Peyer's patch (tissue), 4 donors: ENCODE measurements around the gene C11orf91. TPM values are rescaled to one million over a fixed set of nuclear protein-coding genes. Genes with fewer than 3 reads are reported as not detected.

Experiments used
- DNase-seq, 3 donors: peaks; one replicate each; pipeline ENCODE4 v3.0.0-alpha.2; 2017 to 2019
- H3K27ac ChIP-seq, 4 donors: fragments of 200-600 bp; sonication (generic); one replicate each; pipeline ENCODE4 v1.5.1; 2016 to 2019
- H3K27me3 ChIP-seq, 2 donors: fragments of 200-600 bp; sonication (generic); one replicate each; pipeline ENCODE4 v1.5.1; 2019
- H3K36me3 ChIP-seq, 3 donors: fragments of 200-600 bp; sonication (generic); one replicate each; pipeline ENCODE4 v1.5.1; 2016 to 2019
- H3K4me1 ChIP-seq, 4 donors: fragments of 200-600 bp; sonication (generic); one replicate each; pipeline ENCODE4 v1.5.1; 2016 to 2019
- H3K4me3 ChIP-seq, 4 donors: fragments of 200-600 bp; sonication (generic); 1 replicate in 3 of 4; 2 replicates in 1 of 4; pipeline ENCODE4 v1.5.1; 2016 to 2019; ENCODE audit warnings: mild to moderate bottlenecking in 1 of 4
- H3K9me3 ChIP-seq, 4 donors: fragments of 200-600 bp; sonication (generic); one replicate each; pipeline ENCODE4 v1.5.1; 2016 to 2019; ENCODE audit warnings: mild to moderate bottlenecking in 1 of 4
- CTCF ChIP-seq, 6 experiments: fragments of 450-650 bp in 4 of 6; fragments of 200-600 bp in 2 of 6; sonication (generic) in 1 of 6; IDR thresholded peaks; one replicate each; pipeline ENCODE4 v1.5.1; 2017 to 2019; ENCODE audit warnings: antibody characterized with exemption in 6 of 6, mild to moderate bottlenecking in 3 of 6, moderate library complexity in 1 of 6
- POLR2A ChIP-seq, 2 donors: fragments of 450-650 bp; IDR thresholded peaks; one replicate each; pipeline ENCODE4 v1.5.1; 2017; ENCODE audit warnings: antibody characterized with exemption in 2 of 2, mild to moderate bottlenecking in 2 of 2, moderate library complexity in 2 of 2
- total RNA-seq, 4 donors: library from RNA; depleted of rRNA; stranded (reverse); fragments of >200 nt; gene quantifications; one replicate each; pipeline ENCODE4 v1.1.0, GENCODE V29; 2016

Gene C11orf91
- total RNA-seq, 4 donors from 2014 or later, result not detected

- no peaks in the 10 kb centered on the region for H3K9me3 ChIP-seq
- H3K4me1 ChIP-seq, result peaks cover 0 to 20% (median 3%) of the 10 kb centered on the region in 4 donors
- peak overlapping the region in 3 of 4 donors; percentile 28 to 83 (median 68) for H3K27ac ChIP-seq
- no peak for DNase-seq
- no peaks in the 10 kb centered on the region for H3K36me3 ChIP-seq
- H3K4me3 ChIP-seq, result no peak overlapping the region
- no peaks in the 10 kb centered on the region for H3K27me3 ChIP-seq
- no peak for TF ChIP-seq CTCF (IDR thresholded peaks at IDR 0.05)
- TF ChIP-seq POLR2A (IDR thresholded peaks at IDR 0.05), result no peak
Observed at GRCh38 chr11:33689501-33689900, 11.1 kb downstream of the C11orf91 start.

- TF ChIP-seq POLR2A (IDR thresholded peaks at IDR 0.05) (no peak), CTCF (IDR thresholded peaks at IDR 0.05) (no peak)
- no peak overlapping the region for H3K4me3 ChIP-seq
- H3K27ac ChIP-seq, result peak overlapping the region in 1 of 4 donors; percentile 83
- DNase-seq, result no peak
- H3K36me3 ChIP-seq, result no peaks in the 10 kb centered on the region
- H3K9me3 ChIP-seq, result no peaks in the 10 kb centered on the region
- H3K4me1 ChIP-seq, result peaks cover 0 to 20% (median 3%) of the 10 kb centered on the region in 4 donors
- H3K27me3 ChIP-seq, result no peaks in the 10 kb centered on the region
Observed at GRCh38 chr11:33689085-33689484, 11.5 kb downstream of the C11orf91 start.

GRCh38 chr11:33687733-33688479 lies 12.7 kb downstream of the C11orf91 start:
- Histone ChIP-seq H3K27me3 (no peaks in the 10 kb centered on the region), H3K27ac (no peak overlapping the region), H3K9me3 (no peaks in the 10 kb centered on the region), H3K36me3 (no peaks in the 10 kb centered on the region), H3K4me3 (no peak overlapping the region), H3K4me1 (peaks cover 0 to 20% (median 3%) of the 10 kb centered on the region in 4 donors)
- peak in 1 of 3 donors; percentile 66 for DNase-seq
- TF ChIP-seq POLR2A (IDR thresholded peaks at IDR 0.05), result no peak
- peak in 4 of 6 experiments; percentile 29 to 67 (median 65) for TF ChIP-seq CTCF (IDR thresholded peaks at IDR 0.05)

- H3K27me3 ChIP-seq, result no peaks in the 10 kb centered on the region
- H3K9me3 ChIP-seq, result no peaks in the 10 kb centered on the region
- no peak overlapping the region for H3K27ac ChIP-seq
- TF ChIP-seq POLR2A (IDR thresholded peaks at IDR 0.05), result no peak
- no peak for TF ChIP-seq CTCF (IDR thresholded peaks at IDR 0.05)
- no peak overlapping the region for H3K4me3 ChIP-seq
- no peaks in the 10 kb centered on the region for H3K36me3 ChIP-seq
- H3K4me1 ChIP-seq, result no peaks in the 10 kb centered on the region
- DNase-seq, result no peak
Observed at GRCh38 chr11:33685082-33685481, 15.5 kb downstream of the C11orf91 start.

- Histone ChIP-seq H3K4me3 (no peak overlapping the region), H3K4me1 (no peaks in the 10 kb centered on the region), H3K9me3 (no peaks in the 10 kb centered on the region), H3K27me3 (no peaks in the 10 kb centered on the region), H3K36me3 (no peaks in the 10 kb centered on the region), H3K27ac (no peak overlapping the region)
- TF ChIP-seq POLR2A (IDR thresholded peaks at IDR 0.05) (no peak), CTCF (IDR thresholded peaks at IDR 0.05) (no peak)
- no peak for DNase-seq
Observed at GRCh38 chr11:33684003-33684706, 16.5 kb downstream of the C11orf91 start.
